Measurements from ENCODE around the gene GOSR2. TPM values are rescaled to one million over a fixed set of nuclear protein-coding genes. Genes with fewer than 3 reads are reported as not detected.

Gene GOSR2
- total and polyA plus RNA-seq, 2 of the 4 experiments (the other 2 are of a cell fraction) = 63.4 to 75.6 TPM

GRCh38 chr17:46986366-46986765 is 63.4 kb downstream of the GOSR2 start:
- H2BK15ac ChIP-seq (ENCODE audit: low read depth, low read length) = no peak overlapping the region
- 45% methylated on average over 2 of the region's 7 CpGs; no CpG with 5 or more reads in 1 of the 2 experiments for WGBS, 2 experiments (ENCODE audit: extremely low coverage in 2 of 2, insufficient read length in 1 of 2)
- H3K36me3 ChIP-seq (ENCODE audit: control insufficient read depth, insufficient read depth, low read length) = no peaks in the 10 kb centered on the region
- BruUV-seq (replicated peaks) = no TSS peak
- H3K14ac ChIP-seq (replicated peaks; ENCODE audit: low read depth, low read length) = no peak overlapping the region
- no peak overlapping the region for H3K4me3 ChIP-seq (ENCODE audit: insufficient read depth, low read depth, low read length)
- H2AK9ac ChIP-seq (replicated peaks; ENCODE audit: low read depth, low read length, poor library complexity) = no peak overlapping the region
- H3K18ac ChIP-seq (ENCODE audit: low read depth, low read length) = no peak overlapping the region
- H4K8ac ChIP-seq (ENCODE audit: low read depth in 2 of 2, low read length in 2 of 2) = no peak overlapping the region
- H3K23ac ChIP-seq (ENCODE audit: low read depth, low read length) = no peak overlapping the region
- ChIA-PET POLR2A (ENCODE audit: unreplicated experiment) (no interaction called here), CTCF (no interaction called here)
- no peak overlapping the region for H2BK5ac ChIP-seq (ENCODE audit: low read depth, low read length, poor library complexity, severe bottlenecking)
- in situ Hi-C loops (cut with MboI; ENCODE audit: low sequenced_read_pairs) = no loop called here
- H3K9me1 ChIP-seq (ENCODE audit: insufficient read depth, low read length) = no peaks in the 10 kb centered on the region
- dilution Hi-C loops (cut with HindIII; ENCODE audit: low sequenced_read_pairs, unreplicated experiment) = no loop called here
- peaks cover 4% of the 10 kb centered on the region; the same call in 1 of the 2 replicates for H4K20me1 ChIP-seq (ENCODE audit: insufficient read depth, low read length)
- intact Hi-C loops (cut with micrococcal nuclease) = no loop called here
- no peak overlapping the region for H3K27ac ChIP-seq (ENCODE audit: insufficient read depth, low read length)
- no peak overlapping the region for H2BK120ac ChIP-seq (ENCODE audit: low read depth, low read length)
- no peak overlapping the region for H3K56ac ChIP-seq (ENCODE audit: extremely low read depth, insufficient read depth, low read length)
- no peak overlapping the region for H3K4me2 ChIP-seq (ENCODE audit: low read depth, low read length)
- H2AFZ ChIP-seq (replicated peaks; ENCODE audit: low read length, poor library complexity) = no peak overlapping the region
- no peaks in the 10 kb centered on the region; the same call in 1 of the 2 replicates for H3K9me3 ChIP-seq (ENCODE audit: control insufficient read depth, insufficient read depth, low read length)
- no peak overlapping the region for H2BK20ac ChIP-seq (ENCODE audit: low read depth, low read length)
- H3K4me1 ChIP-seq (ENCODE audit: control insufficient read depth, insufficient read depth, low read length) = no peaks in the 10 kb centered on the region
- H3K27me3 ChIP-seq (ENCODE audit: control insufficient read depth, insufficient read depth, low read length) = peaks cover 30% of the 10 kb centered on the region
- DNase-seq = no peak
- H3K79me1 ChIP-seq (ENCODE audit: low read depth in 1 of 2, low read length in 2 of 2) = no peaks in the 10 kb centered on the region
- H4K5ac ChIP-seq (ENCODE audit: low read depth, low read length) = no peak overlapping the region
- H2AK5ac ChIP-seq (ENCODE audit: low read depth, low read length) = no peak overlapping the region
- TF ChIP-seq SMC3 (IDR thresholded peaks at IDR 0.05; ENCODE audit: low read depth, low read length) (no peak), NFE2L2 (IDR thresholded peaks at IDR 0.05; ENCODE audit: low read depth, low read length) (no peak), ELK1 (IDR thresholded peaks at IDR 0.05; ENCODE audit: borderline replicate concordance, low read depth, low read length) (no peak), RAD21 (IDR thresholded peaks at IDR 0.05; ENCODE audit: low read length) (no peak), RFX5 (IDR thresholded peaks at IDR 0.05; ENCODE audit: low read depth, low read length) (no peak), FOS (IDR thresholded peaks at IDR 0.05; ENCODE audit: low read depth, low read length) (no peak), POLR2A (IDR thresholded peaks at IDR 0.05; ENCODE audit: low read depth, low read length) (no peak), CEBPB (IDR thresholded peaks at IDR 0.05; ENCODE audit: low read depth, low read length) (no peak), BHLHE40 (IDR thresholded peaks at IDR 0.05; ENCODE audit: low read depth, low read length) (no peak), CHD1 (IDR thresholded peaks at IDR 0.05; ENCODE audit: low read depth, low read length) (no peak), RCOR1 (IDR thresholded peaks at IDR 0.05; ENCODE audit: insufficient replicate concordance, low read length) (no peak), MAZ (IDR thresholded peaks at IDR 0.05; ENCODE audit: borderline replicate concordance, low read depth, low read length) (no peak), MAFK (IDR thresholded peaks at IDR 0.05; ENCODE audit: low read depth, low read length) (no peak), MXI1 (IDR thresholded peaks at IDR 0.05; ENCODE audit: borderline replicate concordance, low read depth, low read length) (no peak)
- TF ChIP-seq, protein P1, sequence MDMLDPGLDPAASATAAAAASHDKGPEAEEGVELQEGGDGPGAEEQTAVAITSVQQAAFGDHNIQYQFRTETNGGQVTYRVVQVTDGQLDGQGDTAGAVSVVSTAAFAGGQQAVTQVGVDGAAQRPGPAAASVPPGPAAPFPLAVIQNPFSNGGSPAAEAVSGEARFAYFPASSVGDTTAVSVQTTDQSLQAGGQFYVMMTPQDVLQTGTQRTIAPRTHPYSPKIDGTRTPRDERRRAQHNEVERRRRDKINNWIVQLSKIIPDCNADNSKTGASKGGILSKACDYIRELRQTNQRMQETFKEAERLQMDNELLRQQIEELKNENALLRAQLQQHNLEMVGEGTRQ (IDR thresholded peaks at IDR 0.05; ENCODE audit: low read depth, low read length) = no peak
- TF ChIP-seq, protein P2, sequence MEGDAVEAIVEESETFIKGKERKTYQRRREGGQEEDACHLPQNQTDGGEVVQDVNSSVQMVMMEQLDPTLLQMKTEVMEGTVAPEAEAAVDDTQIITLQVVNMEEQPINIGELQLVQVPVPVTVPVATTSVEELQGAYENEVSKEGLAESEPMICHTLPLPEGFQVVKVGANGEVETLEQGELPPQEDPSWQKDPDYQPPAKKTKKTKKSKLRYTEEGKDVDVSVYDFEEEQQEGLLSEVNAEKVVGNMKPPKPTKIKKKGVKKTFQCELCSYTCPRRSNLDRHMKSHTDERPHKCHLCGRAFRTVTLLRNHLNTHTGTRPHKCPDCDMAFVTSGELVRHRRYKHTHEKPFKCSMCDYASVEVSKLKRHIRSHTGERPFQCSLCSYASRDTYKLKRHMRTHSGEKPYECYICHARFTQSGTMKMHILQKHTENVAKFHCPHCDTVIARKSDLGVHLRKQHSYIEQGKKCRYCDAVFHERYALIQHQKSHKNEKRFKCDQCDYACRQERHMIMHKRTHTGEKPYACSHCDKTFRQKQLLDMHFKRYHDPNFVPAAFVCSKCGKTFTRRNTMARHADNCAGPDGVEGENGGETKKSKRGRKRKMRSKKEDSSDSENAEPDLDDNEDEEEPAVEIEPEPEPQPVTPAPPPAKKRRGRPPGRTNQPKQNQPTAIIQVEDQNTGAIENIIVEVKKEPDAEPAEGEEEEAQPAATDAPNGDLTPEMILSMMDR (conservative IDR thresholded peaks at IDR 0.05; ENCODE audit: low read depth, low read length) = no peak
- no peak overlapping the region for H4K91ac ChIP-seq (ENCODE audit: insufficient read depth, low read depth, low read length)
- no peak overlapping the region for H3K4ac ChIP-seq (ENCODE audit: low read depth, low read length)
- no peak for ATAC-seq (ENCODE audit: low read depth)
- no peak overlapping the region for H3K9ac ChIP-seq (ENCODE audit: low read depth, low read length)
